Astrocyte (in vitro differentiated cells and primary cell): ENCODE results near the gene SH2B3. TPM values are rescaled to one million over a fixed set of nuclear protein-coding genes. Genes with fewer than 3 reads are reported as not detected.
"Not testable (repeated sequence)": the region's sequence is repeated elsewhere in the genome, so short reads cannot be mapped to it uniquely, and the experiment has no call there.

Experiments used
- DNase-seq: peaks from one replicate; pipeline ENCODE4 v3.0.0-alpha.2; 2010; ENCODE audit warnings: low read depth
- FAIRE-seq: peaks from 2 replicates; lab custom pipeline; 2011; peaks lifted over from hg19 to GRCh38; lab: Jason Lieb, UNC
- H2AFZ ChIP-seq: 2 replicates; pipeline ENCODE4 v1.6.0; 2012; ENCODE audit warnings: low read depth, low read length, inconsistent platforms
- H3K27ac ChIP-seq: 2 replicates; pipeline ENCODE4 v1.5.1; 2011; ENCODE audit warnings: low read depth, low read length, inconsistent platforms
- H3K27me3 ChIP-seq: 2 replicates; pipeline ENCODE4 v1.6.0; 2011; ENCODE audit warnings: low read length, inconsistent platforms; ENCODE audit not compliant: insufficient read depth
- H3K36me3 ChIP-seq: 2 replicates; pipeline ENCODE4 v1.5.1; 2011; ENCODE audit warnings: low read length, inconsistent platforms; ENCODE audit not compliant: insufficient read depth
- H3K4me1 ChIP-seq: 2 replicates; pipeline ENCODE4 v1.5.1; 2011; ENCODE audit warnings: low read length, inconsistent platforms; ENCODE audit not compliant: insufficient read depth
- H3K4me2 ChIP-seq: 2 replicates; pipeline ENCODE4 v1.6.0; 2012; ENCODE audit warnings: low read length, inconsistent platforms
- H3K4me3 ChIP-seq: 2 replicates; pipeline ENCODE4 v1.5.1; 2011; ENCODE audit warnings: low read depth, mild to moderate bottlenecking, low read length, inconsistent platforms; ENCODE audit not compliant: insufficient read depth
- H3K79me2 ChIP-seq: 2 replicates; pipeline ENCODE4 v1.6.0; 2012; ENCODE audit warnings: mild to moderate bottlenecking, low read length, inconsistent platforms; ENCODE audit not compliant: insufficient read depth
- H3K9ac ChIP-seq: 2 replicates; pipeline ENCODE4 v1.6.0; 2012; ENCODE audit warnings: mild to moderate bottlenecking, low read length, inconsistent platforms
- H3K9me3 ChIP-seq: 2 replicates; pipeline ENCODE4 v1.5.1; 2012; ENCODE audit warnings: low read depth, mild to moderate bottlenecking, low read length, inconsistent platforms; ENCODE audit not compliant: insufficient read depth
- H4K20me1 ChIP-seq: 2 replicates; pipeline ENCODE4 v1.6.0; 2012; ENCODE audit warnings: low read length, inconsistent platforms; ENCODE audit not compliant: insufficient read depth
- H3K27ac Mint-ChIP-seq: one replicate; pipeline ENCODE4 v1.8.0; 2021; ENCODE audit warnings: mild to moderate bottlenecking, mixed read lengths; ENCODE audit not compliant: unreplicated experiment
- H3K27me3 Mint-ChIP-seq: one replicate; pipeline ENCODE4 v1.8.0; 2021; ENCODE audit warnings: low read depth, mixed read lengths; ENCODE audit not compliant: unreplicated experiment
- H3K36me3 Mint-ChIP-seq: one replicate; pipeline ENCODE4 v1.8.0; 2021; ENCODE audit warnings: low read depth, mixed read lengths; ENCODE audit not compliant: unreplicated experiment
- H3K4me1 Mint-ChIP-seq: one replicate; pipeline ENCODE4 v1.8.0; 2021; ENCODE audit warnings: low read depth, mixed read lengths; ENCODE audit not compliant: unreplicated experiment
- H3K4me3 Mint-ChIP-seq: one replicate; pipeline ENCODE4 v1.8.0; 2021; ENCODE audit warnings: mild to moderate bottlenecking, moderate library complexity, mixed read lengths; ENCODE audit not compliant: unreplicated experiment
- H3K9me3 Mint-ChIP-seq: one replicate; pipeline ENCODE4 v1.8.0; 2021; ENCODE audit warnings: mild to moderate bottlenecking, mixed read lengths; ENCODE audit not compliant: unreplicated experiment
- CTCF ChIP-seq: IDR thresholded peaks from 2 replicates; pipeline ENCODE4 v1.5.1; 2011; ENCODE audit warnings: low read depth, mild to moderate bottlenecking, inconsistent platforms, low read length, moderate library complexity; ENCODE audit not compliant: insufficient read depth
- EZH2 ChIP-seq: IDR thresholded peaks from 2 replicates; pipeline ENCODE4 v1.6.1; 2012; ENCODE audit warnings: mild to moderate bottlenecking, low read length, inconsistent platforms; ENCODE audit not compliant: insufficient read depth
- total RNA-seq: library from RNA; stranded (reverse); gene quantifications from 2 replicates; pipeline ENCODE4 v1.2.1, GENCODE V29; 2021

The SH2B3 gene
- total RNA-seq, 1 donor from 2014 or later, result 23.6 TPM

GRCh38 chr12:111458546-111459172 lies 52.9 kb downstream of the SH2B3 start:
- peaks cover 17% of the 10 kb centered on the region for H3K4me1 ChIP-seq

GRCh38 chr12:111460111-111460510 lies 54.4 kb downstream of the SH2B3 start:
- not testable (repeated sequence) for H3K4me1 ChIP-seq, H3K27ac Mint-ChIP-seq, H3K27me3 ChIP-seq, H3K9me3 ChIP-seq, FAIRE-seq, H3K9me3 Mint-ChIP-seq, H3K9ac ChIP-seq, H2AFZ ChIP-seq, H3K4me2 ChIP-seq, H3K27ac ChIP-seq, H3K4me3 ChIP-seq, H3K27me3 Mint-ChIP-seq, DNase-seq, H3K4me3 Mint-ChIP-seq
- peaks cover 12% of the 10 kb centered on the region for H3K79me2 ChIP-seq
- peaks cover 21% of the 10 kb centered on the region for H3K36me3 ChIP-seq
- Mint-ChIP-seq H3K4me1 (peaks cover 21% of the 10 kb centered on the region), H3K36me3 (peaks cover 21% of the 10 kb centered on the region)
- peaks cover 21% of the 10 kb centered on the region for H4K20me1 ChIP-seq

More at GRCh38 chr12:111458546-111459172, 52.9 kb downstream of the SH2B3 start:
- H3K4me2 ChIP-seq, result no peak overlapping the region
- no peaks in the 10 kb centered on the region for H3K27me3 Mint-ChIP-seq
- H3K4me1 Mint-ChIP-seq, result peaks cover 28% of the 10 kb centered on the region
- no peak overlapping the region for H3K4me3 ChIP-seq
- peaks cover 27% of the 10 kb centered on the region for H3K36me3 Mint-ChIP-seq
- H4K20me1 ChIP-seq, result peaks cover 35% of the 10 kb centered on the region
- DNase-seq (no peak), FAIRE-seq (no peak)
- peaks cover 15% of the 10 kb centered on the region for H3K79me2 ChIP-seq
- peaks cover 30% of the 10 kb centered on the region for H3K36me3 ChIP-seq
- H3K4me3 Mint-ChIP-seq, result no peak overlapping the region
- no peaks in the 10 kb centered on the region for H3K9me3 Mint-ChIP-seq
- no peak overlapping the region for H3K27ac Mint-ChIP-seq
- no peak for TF ChIP-seq CTCF
- TF ChIP-seq EZH2, result no peak
- no peak overlapping the region for H3K27ac ChIP-seq
- H3K9me3 ChIP-seq, result no peaks in the 10 kb centered on the region
- no peak overlapping the region for H2AFZ ChIP-seq
- no peak overlapping the region for H3K9ac ChIP-seq
- no peaks in the 10 kb centered on the region for H3K27me3 ChIP-seq

- no peak overlapping the region for H3K4me3 ChIP-seq
- H3K9me3 Mint-ChIP-seq, result no peaks in the 10 kb centered on the region
- H3K9me3 ChIP-seq, result no peaks in the 10 kb centered on the region
- peak; percentile 23 for FAIRE-seq
- peak overlapping the region; percentile 29 for H3K4me3 Mint-ChIP-seq
- H3K27ac ChIP-seq, result peak overlapping the region; percentile 4
- H3K36me3 Mint-ChIP-seq, result peaks cover 9% of the 10 kb centered on the region
- H3K27ac Mint-ChIP-seq, result peak overlapping the region; percentile 23
- H3K4me2 ChIP-seq, result no peak overlapping the region
- no peak overlapping the region for H2AFZ ChIP-seq
- peak; percentile 60 for DNase-seq
- H3K27me3 ChIP-seq, result no peaks in the 10 kb centered on the region
- no peak for TF ChIP-seq CTCF
- TF ChIP-seq EZH2, result no peak
- H3K4me1 Mint-ChIP-seq, result peaks cover 9% of the 10 kb centered on the region
- no peaks in the 10 kb centered on the region for H3K27me3 Mint-ChIP-seq
- H3K9ac ChIP-seq, result peak overlapping the region; percentile 20
- peaks cover 5% of the 10 kb centered on the region for H3K4me1 ChIP-seq
- peaks cover 14% of the 10 kb centered on the region for H3K79me2 ChIP-seq
- H3K36me3 ChIP-seq, result peaks cover 8% of the 10 kb centered on the region
- peaks cover 12% of the 10 kb centered on the region for H4K20me1 ChIP-seq
Observed at GRCh38 chr12:111462210-111462769, 56.6 kb downstream of the SH2B3 start.
